ENCODE data around the gene MUC2.

MUC2 gene

GRCh38 chr11:1036931-1037330 is 37.7 kb upstream of the MUC2 start:
- DNase-seq (ENCODE audit: low spot score): no peak

- DNase-seq (ENCODE audit: low spot score): no peak
Observed at GRCh38 chr11:1037506-1038055, 37.1 kb upstream of the MUC2 start.

- DNase-seq (ENCODE audit: low spot score): no peak
Observed at GRCh38 chr11:1038361-1038760, 36.3 kb upstream of the MUC2 start.

GRCh38 chr11:1038921-1039320 is 35.8 kb upstream of the MUC2 start:
- DNase-seq (ENCODE audit: low spot score): no peak

GRCh38 chr11:1039481-1040427 is 34.9 kb upstream of the MUC2 start:
- DNase-seq (ENCODE audit: low spot score): no peak

GRCh38 chr11:1040428-1041148 is 34.1 kb upstream of the MUC2 start:
- no peak for DNase-seq (ENCODE audit: low spot score)

- no peak for DNase-seq (ENCODE audit: low spot score)
Observed at GRCh38 chr11:1041149-1041467, 33.6 kb upstream of the MUC2 start.

GRCh38 chr11:1041471-1041870 is 33.2 kb upstream of the MUC2 start:
- DNase-seq (ENCODE audit: low spot score): no peak

GRCh38 chr11:1041936-1042608 is 32.6 kb upstream of the MUC2 start:
- no peak for DNase-seq (ENCODE audit: low spot score)

GRCh38 chr11:1042626-1043562 is 31.8 kb upstream of the MUC2 start:
- DNase-seq (ENCODE audit: low spot score): no peak

- DNase-seq (ENCODE audit: low spot score): no peak
Observed at GRCh38 chr11:1043563-1044096, 31.0 kb upstream of the MUC2 start.

- DNase-seq (ENCODE audit: low spot score): no peak
Observed at GRCh38 chr11:1044160-1044559, 30.5 kb upstream of the MUC2 start.

GRCh38 chr11:1047595-1048156 is 27.0 kb upstream of the MUC2 start:
- no peak for DNase-seq (ENCODE audit: low spot score)

- DNase-seq (ENCODE audit: low spot score): no peak
Observed at GRCh38 chr11:1048375-1049070, 26.2 kb upstream of the MUC2 start.

GRCh38 chr11:1049071-1049405 is 25.6 kb upstream of the MUC2 start:
- no peak for DNase-seq (ENCODE audit: low spot score)

- no peak for DNase-seq (ENCODE audit: low spot score)
Observed at GRCh38 chr11:1049431-1049891, 25.2 kb upstream of the MUC2 start.

GRCh38 chr11:1049911-1050580 is 24.6 kb upstream of the MUC2 start:
- DNase-seq (ENCODE audit: low spot score): no peak

- peak; percentile 61 for DNase-seq (ENCODE audit: low spot score)
Observed at GRCh38 chr11:1050581-1051355, 23.9 kb upstream of the MUC2 start.
